NCI-H82 (cell line): ENCODE measurements around the gene FRMPD2.
"Not testable (repeated sequence)": the region's sequence is repeated elsewhere in the genome, so short reads cannot be mapped to it uniquely, and the experiment has no call there.

Experiments
- DNase-seq: peaks from one replicate; lab custom pipeline; 2025; lab: John Stamatoyannopoulos, UW

FRMPD2 gene

DNA sequence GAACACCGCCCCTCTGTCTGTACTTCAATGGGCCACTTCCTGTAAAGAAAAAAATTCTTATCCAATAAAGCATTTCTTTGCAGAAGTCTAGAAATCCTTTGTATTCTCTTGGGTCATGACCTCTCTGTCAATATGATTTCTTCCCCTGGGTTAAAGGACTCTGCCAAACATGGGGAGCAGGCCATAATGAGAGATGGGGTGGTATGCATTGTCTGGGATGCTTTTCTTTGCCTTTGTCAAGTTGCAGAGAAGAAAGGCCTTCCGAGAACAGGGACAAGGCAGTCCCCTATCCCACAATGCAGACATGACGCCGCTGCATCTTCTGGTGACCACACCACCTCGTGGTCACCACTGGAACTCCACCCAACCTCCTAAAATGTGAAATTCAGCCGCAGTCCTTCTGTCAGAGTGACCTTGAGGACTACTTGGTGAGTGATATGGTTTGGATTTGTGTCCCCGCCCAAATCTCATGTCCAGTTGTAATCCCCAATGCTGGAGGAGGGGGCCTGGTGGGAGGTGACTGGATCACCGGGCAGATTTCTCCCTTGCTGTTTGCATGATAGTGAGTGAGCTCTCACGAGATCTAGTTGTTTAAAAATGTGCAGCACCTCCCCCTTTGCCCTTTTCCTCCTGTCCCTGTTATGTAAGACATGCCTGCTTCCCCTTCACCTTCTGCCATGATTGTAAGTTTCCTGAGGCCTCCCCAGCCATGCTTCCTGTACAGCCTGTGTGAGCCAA is 15.2 kb upstream of the FRMPD2 start:
- peak; percentile 81 for DNase-seq

DNA sequence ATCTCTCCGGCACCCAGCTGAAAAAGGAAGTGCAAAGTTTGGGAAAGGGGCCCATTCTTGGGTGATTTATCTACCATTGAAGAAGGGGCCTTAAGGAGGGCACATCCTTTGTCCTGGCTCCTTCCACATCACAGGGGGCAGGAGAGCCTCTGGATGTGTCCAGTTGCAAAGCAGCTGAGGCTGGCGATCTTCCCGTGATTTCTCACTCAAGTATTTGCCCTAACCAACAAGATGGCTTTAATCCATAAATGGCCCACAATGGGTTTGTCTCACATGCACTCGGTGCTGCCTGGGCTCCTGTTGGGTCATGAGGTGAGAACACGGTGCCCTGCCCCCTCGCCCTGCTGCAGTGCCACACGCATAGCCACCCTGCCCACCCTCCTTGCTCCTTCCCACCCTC is 14.2 kb upstream of the FRMPD2 start:
- no peak for DNase-seq

DNA sequence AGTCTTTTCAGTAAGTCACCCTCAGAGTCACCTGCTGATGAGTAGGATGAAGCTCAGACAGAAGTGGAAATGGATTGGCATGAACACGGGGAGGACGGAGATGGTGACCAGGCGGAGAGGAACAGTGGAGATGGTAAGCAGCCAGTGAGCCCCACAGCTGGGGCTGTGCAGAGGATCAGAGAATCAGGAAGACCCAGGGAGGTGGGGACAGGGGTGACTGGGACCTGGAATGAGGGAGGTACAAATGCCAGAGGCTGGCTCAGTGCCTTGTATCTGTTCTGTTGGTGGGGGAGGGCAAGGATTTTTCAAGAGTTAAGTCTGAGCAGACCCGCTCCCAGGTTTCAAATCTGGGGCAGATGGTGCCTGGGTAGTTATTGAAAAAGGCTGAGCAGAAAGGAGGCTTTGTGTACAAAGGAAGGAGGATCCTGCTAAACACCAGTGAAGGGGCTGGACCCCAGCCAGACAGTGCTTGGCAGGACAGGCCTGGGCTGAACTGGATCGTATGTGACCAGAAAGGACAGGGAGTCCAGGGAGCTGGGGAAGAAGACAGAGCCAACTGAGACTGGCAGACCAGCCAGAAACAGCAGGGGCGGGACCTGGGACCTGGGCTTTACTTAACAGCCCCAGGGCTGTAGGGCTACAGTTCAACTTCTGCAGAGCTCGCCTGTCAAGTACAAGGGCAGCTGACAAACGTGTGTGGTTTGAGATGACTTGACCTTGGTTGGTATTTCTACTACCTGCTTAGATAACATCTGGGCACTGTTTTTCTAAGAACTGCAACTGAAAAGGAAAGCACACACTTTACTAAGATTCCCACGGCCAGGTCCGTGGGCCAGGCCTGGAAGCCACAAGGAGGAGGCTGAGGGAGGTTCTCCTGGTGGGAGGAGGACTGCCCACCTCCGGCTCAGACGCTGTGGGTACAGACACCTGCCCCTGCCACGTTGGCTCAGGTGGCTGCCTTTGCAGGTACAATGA is 13.2 kb upstream of the FRMPD2 start:
- peak; percentile 85 for DNase-seq

DNA sequence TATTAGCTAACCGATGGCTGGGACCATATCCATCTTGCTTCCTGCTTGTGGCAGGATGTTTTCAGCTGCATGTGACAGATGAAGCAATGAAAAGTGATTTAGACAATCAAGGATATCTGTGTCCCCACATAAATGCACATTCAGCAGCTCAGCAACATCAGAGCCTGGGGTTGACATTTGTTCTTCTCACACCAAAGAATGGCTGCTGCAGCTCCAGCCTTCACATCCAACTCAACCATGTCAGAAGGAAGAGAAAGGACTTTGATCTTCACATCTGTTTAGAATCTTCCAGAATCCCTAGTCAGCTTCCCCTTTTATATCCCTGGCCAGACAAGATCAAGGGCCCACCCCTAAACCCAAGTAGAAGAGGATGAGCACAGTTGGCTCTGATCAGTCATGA is 11.9 kb upstream of the FRMPD2 start:
- DNase-seq, result no peak

DNA sequence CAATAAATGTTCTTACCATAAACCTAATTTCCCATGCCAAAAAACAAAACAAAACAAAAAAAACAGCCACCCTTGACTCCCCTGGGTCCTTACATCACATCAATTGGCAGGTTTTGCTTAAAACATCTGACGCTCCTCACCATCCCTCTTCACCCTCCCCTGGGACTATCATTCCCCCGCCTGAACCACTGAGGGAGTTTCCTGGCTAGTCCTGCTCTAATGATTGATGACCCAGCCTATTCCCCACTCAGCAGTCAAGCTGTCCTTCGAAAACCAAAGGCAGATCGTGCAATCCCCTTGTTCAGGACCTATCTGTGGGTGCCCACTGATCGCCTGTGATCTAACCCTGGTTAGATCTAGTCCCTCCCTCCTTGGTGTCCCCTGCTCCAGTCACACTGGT is 11.2 kb upstream of the FRMPD2 start:
- peak; percentile 12 for DNase-seq

DNA sequence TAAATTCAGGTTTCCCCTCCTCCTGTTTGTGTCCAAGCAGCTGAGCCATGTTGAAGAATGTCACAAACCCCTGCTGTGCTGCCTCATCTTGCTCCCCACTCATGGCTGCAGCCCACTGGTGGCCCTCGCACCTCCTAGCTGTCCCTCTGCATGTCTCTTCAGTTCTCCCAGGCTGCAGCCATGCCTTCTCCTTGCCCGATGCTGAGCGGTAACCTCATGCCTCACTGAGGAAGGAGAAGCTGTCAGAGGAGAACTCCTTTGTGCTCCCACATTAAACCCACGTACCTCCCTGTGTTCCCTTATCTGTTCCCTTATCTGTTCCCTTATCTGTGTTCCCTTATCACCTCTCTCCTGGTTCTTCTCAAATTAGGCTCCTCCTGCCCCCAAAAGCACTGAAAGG is 10.3 kb upstream of the FRMPD2 start:
- no peak for DNase-seq

DNA sequence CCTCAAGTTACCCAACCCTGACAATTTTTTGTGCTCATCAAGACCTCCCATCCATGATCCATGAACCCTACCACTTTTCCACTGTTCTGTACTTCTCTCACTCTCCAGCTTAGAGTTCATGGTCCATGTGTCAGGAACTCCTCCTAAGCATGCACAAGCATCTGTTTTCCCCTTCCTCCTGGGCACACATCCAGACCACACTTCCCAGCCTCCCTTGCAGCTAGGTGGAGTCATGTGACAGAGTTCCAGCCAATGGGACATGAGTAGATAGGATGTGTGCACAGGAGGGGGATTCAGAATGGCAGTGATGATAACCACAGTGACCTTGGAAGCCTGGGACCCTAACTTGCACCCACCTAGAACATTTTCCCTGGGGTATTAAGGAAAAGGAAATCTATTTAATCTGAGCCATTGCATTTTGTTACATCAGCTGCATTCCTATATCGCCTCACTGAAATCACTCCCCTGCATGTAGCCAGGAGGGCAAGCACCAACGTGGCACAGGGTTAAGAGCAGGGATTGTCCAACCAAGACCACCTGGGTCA is 9.6 kb upstream of the FRMPD2 start:
- no peak for DNase-seq

DNA sequence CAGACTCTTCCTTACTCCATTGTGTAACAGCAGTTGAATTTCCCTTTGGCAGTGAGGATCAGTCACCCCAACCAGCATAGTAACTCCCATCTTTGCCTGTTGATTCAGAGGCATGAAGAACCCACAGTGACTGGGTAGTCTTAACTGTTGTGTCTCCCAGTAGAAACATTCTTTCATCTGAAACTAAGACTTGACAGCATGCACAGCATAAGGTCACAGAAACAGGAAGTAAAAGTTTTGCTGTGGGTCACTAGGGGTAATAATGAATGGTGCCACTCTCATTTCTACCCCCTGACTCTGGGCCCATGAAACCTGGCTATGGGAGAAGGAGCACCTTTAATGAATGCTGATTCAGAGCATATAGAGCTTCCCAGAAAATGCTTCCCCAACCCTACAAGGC is 8.3 kb upstream of the FRMPD2 start:
- no peak for DNase-seq

DNA sequence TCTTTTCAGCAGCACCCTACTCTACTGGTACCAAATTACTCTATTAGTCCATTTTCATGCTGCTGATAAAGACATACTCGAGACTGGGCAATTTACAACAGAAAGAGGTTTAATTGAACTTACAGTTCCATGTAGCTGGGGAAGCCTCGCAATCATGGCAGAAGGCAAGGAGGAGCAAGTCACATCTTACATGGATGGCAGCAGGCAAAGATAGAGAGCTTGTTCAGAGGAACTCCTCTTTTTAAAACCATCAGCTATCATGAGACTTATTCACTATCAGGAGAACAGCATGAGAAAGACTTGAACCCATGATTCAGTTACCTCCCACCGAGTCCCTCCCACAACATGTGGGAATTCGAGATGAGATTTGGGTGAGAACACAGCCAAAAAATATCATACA is 7.2 kb upstream of the FRMPD2 start:
- DNase-seq, result not testable (repeated sequence)

DNA sequence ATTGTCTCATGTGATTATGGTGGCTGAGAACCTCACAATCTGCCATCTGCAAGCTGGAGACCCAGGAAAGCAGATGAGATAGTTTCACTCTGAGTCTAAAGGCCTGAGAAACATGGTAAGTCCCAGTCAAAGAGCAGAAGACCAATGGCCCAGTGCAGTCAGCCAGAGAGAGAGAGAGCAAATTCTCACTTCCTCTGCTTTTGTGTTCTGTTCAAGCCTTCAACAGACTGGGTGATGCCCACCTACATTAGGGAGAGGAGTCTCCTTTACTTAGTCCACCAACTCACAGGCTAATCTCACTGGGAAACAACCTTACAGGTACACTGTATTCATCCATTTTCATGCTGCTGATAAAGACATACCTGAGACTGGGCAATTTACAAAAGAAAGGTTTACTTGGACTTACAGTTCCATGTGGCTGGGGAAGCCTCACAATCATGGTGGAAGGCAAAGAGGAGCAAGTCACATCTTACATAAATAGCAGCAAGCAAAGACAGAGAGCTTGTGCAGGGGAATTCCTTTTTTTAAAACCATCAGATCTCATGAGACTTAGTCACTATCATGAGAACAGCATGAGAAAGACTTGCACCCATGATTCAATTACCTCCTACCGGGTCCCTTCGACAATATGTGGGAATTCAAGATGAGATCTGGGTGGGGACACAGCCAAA is 4.7 kb upstream of the FRMPD2 start:
- DNase-seq, result no peak

DNA sequence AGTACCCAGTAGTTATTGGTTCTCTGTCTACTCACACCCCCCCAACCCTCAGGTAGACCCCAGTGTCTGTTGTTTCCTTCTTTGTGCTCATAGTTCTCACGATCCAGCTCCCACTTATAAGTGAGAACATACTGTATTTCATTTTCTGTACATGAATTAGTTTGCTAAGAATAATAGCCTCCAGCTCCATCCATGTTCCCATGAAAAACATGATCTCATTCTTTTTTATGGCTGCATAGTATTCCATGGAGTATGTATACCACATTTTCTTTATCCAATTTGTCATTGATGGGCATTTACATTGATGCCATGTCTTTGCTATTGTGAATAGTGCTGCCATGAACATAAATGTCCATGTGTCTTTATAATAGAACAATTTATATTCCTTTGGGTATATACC is 2.6 kb upstream of the FRMPD2 start:
- no peak for DNase-seq

DNA sequence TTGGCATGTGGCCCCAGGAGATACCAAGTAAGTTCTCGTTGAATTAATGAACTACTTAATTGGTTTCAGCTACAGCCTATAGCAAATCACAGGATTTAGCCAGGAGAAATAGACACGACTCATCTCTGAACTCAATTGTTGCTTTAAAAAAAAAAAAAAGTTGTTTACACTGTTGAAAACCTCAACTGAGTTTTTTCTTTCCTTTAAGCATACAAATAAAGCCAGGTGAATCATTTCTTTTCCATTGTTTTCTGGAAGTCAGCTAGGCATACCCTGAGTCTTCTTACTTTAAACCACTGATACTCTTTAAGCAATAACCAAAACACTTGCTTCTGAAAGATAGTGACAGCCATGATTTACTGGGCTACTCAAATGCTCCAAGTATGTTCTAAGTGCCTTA is 755 bp downstream of the FRMPD2 start:
- no peak for DNase-seq

DNA sequence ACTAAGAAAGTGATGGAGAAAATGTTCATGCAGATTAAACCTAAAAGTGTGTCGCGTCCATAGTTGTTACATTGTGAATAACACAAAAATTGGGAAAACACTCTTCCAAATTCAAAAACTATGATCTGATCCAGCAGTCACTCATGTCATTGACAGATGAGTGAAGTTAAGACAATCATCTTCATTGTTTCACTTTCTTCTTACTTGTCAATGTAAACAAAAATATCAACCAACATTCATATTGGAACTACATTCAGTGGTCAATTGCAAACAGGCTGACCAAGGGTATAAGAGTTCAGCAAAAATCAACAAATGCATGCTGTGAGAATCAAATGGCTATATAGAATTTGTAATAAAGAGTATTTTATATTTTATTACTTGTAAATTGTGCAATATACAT is 1.8 kb downstream of the FRMPD2 start:
- DNase-seq, result no peak

DNA sequence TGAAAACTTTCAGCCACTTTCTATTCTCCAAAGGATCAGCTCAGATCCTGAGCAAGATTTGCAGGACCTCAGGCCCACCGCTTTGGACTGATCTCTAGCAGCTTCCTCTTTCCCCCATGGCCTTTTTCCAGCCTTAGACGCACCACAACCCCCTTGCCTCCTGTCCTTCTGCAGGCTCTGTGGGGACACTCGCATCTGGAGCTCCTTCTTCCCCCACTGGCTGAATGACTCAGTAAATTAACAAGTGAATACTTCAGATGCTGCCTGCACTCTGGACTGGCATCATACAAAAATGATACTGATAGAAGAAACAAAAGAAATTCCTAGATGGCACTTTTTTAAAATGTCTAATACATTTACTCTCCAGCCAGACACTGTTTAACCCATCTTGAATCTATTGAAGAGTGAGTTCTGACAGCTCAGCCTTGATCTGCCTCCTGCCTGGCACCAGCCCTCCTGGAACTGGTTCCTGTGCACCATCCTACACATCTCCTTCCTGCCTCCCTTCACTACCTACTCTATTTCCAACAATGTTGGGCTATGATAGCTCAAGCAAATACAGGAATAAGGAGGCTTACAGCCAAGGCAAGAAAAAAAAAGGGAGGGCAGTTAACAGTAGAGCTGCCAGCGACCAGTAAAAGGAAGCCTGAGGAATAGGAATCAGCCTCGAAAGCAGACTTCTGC is 3.3 kb downstream of the FRMPD2 start:
- no peak for DNase-seq

DNA sequence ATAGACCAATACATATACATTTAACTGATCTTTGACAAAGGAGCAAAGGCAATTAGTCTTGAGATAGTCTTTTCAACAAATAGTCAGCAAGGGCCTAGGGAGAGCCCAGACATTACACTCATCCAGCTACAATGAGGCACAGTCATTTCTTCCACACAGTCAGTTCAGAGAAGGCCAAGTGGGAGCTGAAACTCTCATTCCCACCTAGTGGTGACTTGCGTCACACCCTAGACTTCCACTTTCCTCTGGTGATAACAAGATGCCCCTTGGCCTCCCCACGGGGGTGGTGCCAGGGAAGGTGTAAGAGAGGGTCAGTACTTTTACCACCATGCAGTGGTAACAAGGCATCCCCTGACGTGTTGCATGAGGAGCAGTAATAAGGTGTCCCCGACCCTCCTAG is 8.0 kb downstream of the FRMPD2 start:
- DNase-seq, result no peak

DNA sequence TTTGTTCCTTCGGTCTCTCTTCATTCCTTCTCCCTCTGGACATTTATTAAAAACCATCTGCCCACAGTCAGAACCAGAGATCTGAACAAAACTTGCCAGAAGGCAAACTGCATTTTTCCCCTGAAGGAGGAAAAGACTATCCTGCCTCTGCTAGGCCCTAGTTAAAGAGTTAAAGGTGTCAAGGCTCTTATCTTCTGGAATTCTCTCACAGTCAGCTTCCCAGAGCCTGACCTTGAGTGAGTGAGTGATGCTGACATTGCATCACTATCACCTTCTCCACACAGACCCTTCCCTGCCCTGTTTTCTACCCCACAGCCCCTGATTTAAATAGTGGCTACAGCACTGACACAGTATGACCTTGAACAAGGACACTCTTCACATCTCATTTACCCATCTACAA is 16.4 kb downstream of the FRMPD2 start:
- DNase-seq, result no peak

DNA sequence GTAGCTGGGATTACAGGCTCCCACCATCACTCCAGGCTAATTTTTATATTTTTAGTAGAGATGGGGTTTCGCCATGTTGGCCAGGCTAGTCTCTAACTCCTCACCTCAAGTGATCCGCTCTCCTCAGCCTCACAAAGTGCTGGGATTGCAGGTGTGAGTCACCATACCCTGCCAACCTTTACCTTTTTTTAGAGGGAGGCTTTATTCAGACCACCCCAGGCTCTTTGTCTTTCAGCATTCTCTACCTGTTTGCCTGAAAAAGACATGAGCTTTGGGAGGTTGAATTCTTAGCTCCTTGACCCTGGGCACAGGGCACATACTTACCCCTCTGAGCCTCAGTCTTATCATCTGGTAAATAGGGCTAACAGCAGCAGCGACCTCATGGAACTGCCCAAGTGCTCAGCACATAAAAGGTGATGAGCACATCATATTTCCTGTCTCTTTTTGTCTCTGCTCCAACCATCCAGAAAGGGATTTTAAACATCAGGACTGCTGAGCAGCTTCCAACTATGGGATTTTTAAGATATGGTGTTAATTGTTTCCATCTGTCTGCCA is 17.0 kb downstream of the FRMPD2 start:
- no peak for DNase-seq

DNA sequence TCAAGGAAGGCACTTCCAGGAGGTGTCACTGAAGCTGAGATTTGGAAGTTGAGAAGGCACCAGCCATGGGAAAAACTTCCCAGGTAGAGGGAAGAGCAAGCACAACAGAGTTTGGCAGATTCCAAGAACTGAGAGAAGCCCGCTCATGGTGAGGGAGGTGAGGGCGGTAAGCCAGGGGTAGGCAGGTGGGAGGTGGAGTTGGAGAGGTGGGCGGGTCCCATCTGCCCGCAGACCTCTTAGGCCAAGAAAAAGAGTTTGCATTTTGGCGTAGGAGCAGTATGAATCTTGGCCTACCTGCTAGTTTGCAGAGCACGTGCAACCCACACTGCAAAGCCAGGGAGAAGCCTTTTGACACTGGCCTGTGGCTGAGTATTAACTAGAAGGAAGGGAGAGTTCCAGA is 18.8 kb downstream of the FRMPD2 start:
- DNase-seq, result no peak

DNA sequence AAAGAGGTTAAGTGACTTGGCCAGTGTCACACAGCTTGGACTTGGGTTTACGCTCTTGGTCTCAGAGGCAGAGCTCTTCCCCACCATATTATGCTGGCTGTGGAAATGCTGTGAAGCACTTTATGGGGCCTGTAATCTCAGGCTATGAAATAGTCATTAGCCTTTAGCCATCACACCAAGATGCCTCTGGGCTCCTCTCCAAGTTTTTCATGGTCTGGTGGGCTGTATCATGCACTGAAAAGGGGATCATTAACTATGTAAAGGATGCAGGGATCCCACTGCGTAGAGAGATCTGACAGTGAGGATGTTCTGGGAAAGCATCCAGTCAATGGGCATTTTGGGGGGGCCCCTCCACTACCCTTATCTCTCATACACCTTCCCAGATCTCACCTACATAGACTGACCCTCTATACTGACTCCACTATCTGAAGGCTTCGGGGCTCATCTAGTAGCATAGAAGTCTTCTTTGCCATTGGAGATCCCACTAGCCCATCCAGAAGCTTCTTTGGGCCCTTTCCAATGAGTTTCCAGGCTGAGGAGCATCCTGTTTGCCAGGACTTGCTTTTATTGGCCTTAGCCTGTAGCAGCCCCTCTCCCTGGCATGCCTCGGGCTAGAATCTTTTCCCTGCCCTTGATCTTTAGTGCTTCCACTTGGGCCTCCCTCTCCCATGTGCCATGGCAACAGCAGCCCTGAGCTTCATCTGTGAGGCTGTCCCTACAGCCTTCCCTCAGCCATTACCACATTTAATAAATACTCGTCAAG is 19.6 kb downstream of the FRMPD2 start:
- no peak for DNase-seq

DNA sequence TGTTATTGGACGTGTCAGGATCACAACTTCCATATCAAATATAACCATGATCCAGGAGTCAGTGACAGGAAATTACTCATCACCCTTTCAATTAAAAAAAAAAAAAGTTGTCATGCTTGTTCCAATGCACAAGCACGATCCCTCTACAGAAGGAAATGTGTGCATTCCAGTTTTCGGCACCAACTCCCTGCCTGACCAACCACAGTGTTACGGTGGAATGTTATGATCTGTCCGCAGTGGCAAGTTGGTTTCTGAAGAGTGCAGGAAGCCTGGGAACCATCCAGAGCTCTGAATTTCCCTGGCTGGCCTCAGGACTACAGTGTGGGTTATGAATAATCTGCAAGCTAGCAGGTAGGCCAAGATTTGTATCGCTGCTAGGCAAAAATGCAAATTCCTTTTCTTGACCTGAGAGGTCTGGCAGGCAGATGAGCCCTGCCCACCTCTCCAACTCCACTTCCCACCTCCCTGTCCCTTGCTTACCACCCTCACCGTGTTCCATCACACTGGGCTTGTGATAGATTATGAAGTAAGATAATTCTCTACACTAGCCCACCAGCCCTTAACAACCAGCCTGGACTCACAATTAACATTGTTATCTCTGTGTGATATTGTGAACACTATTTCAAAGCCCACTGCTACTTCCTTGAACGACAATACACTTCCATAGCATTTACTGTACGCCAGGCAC is 20.4 kb downstream of the FRMPD2 start:
- DNase-seq, result no peak
